HepG2 (cell line): ENCODE data around the gene RHBDL1. TPM values are rescaled to one million over a fixed set of nuclear protein-coding genes. Genes with fewer than 3 reads are reported as not detected.

Experiments used
- AGO2 ChIP-seq: fragments of 200-400 bp; formaldehyde crosslinking; optimal IDR thresholded peaks from 2 replicates; pipeline ENCODE3; 2017; ENCODE audit warnings: mild to moderate bottlenecking, low read depth, low read length, moderate library complexity
- EEA1 ChIP-seq: sonication (generic); formaldehyde crosslinking; IDR thresholded peaks from 2 replicates; pipeline ENCODE4 v1.5.1; 2020; ENCODE audit warnings: mild to moderate bottlenecking, missing genetic modification reagents, borderline replicate concordance
- GABPB1 ChIP-seq: IDR thresholded peaks from 2 replicates; pipeline ENCODE4 v1.6.1; 2016; ENCODE audit warnings: mild to moderate bottlenecking, missing genetic modification reagents, moderate library complexity, missing compliant biosample characterization
- PLSCR1 ChIP-seq: sonication (generic); formaldehyde crosslinking; IDR thresholded peaks from 2 replicates; pipeline ENCODE4 v1.5.0; 2020; ENCODE audit warnings: missing genetic modification reagents, mild to moderate bottlenecking, borderline replicate concordance
- SIN3A ChIP-seq: IDR thresholded peaks from 2 replicates; pipeline ENCODE4 v1.6.1; 2011; ENCODE audit warnings: low read depth, mild to moderate bottlenecking, control low read depth, low read length, borderline replicate concordance
- ZFP91 ChIP-seq: sonication (generic); formaldehyde crosslinking; IDR thresholded peaks from 2 replicates; pipeline ENCODE4 v1.9.0; 2022; ENCODE audit warnings: missing genetic modification reagents, mild to moderate bottlenecking, borderline replicate concordance
- ZNF124 ChIP-seq: sonication (generic); formaldehyde crosslinking; IDR thresholded peaks from 2 replicates; pipeline ENCODE4 v1.4.0; 2020; ENCODE audit warnings: missing genetic modification reagents
- ZNF160 ChIP-seq: sonication (generic); formaldehyde crosslinking; IDR thresholded peaks from 2 replicates; pipeline ENCODE4 v1.8.0; 2022; ENCODE audit warnings: mild to moderate bottlenecking, inconsistent platforms, missing genetic modification reagents
- ZNF282 ChIP-seq: fragments of 450-650 bp; IDR thresholded peaks from 2 replicates; pipeline ENCODE4 v1.6.1; 2018; ENCODE audit not compliant: partially characterized antibody
- ZNF619 ChIP-seq: sonication (generic); formaldehyde crosslinking; IDR thresholded peaks from 2 replicates; pipeline ENCODE4 v1.4.0; 2020; ENCODE audit warnings: mild to moderate bottlenecking, missing genetic modification reagents
- polyA plus RNA-seq, 8 experiments: library from polyadenylated mRNA; depleted of rRNA in 3 of 8; stranded (reverse) in 7 of 8; unstranded in 1 of 8; fragments of >200 nt; fragmentation: Illumina TruSeq in 4 of 8; extraction: Trizol in 4 of 8; gene quantifications; 2 replicates each; pipeline versions ENCODE4 v1.2.1 to v1.2.3, GENCODE V29; 2011 to 2016; ENCODE audit warnings: low read depth in 4 of 8, missing spikeins in 1 of 8, mixed read lengths in 1 of 8; ENCODE audit not compliant: insufficient read depth in 1 of 8
- total RNA-seq, 5 experiments: library from RNA; depleted of rRNA; stranded (reverse); fragments of >200 nt; fragmentation: Illumina TruSeq; extraction: Trizol; gene quantifications; 2 replicates each; pipeline ENCODE4 v1.2.3, GENCODE V29; 2016; ENCODE audit warnings: low read depth in 1 of 5
- TF ChIP-seq, protein P1 (sequence below): sonication (generic); formaldehyde crosslinking; IDR thresholded peaks from 2 replicates; pipeline ENCODE4 v1.8.1; 2022; ENCODE audit warnings: low read depth, mild to moderate bottlenecking, missing genetic modification reagents

The RHBDL1 gene
- total and polyA plus RNA-seq, 2 of the 13 experiments (the other 11 are each of a cell fraction or from before 2014, with no cell fraction given), result 1.8 to 3.8 TPM

GRCh38 chr16:635573-636205 lies 39.8 kb upstream of the RHBDL1 start (continued):
- TF ChIP-seq, protein P1, sequence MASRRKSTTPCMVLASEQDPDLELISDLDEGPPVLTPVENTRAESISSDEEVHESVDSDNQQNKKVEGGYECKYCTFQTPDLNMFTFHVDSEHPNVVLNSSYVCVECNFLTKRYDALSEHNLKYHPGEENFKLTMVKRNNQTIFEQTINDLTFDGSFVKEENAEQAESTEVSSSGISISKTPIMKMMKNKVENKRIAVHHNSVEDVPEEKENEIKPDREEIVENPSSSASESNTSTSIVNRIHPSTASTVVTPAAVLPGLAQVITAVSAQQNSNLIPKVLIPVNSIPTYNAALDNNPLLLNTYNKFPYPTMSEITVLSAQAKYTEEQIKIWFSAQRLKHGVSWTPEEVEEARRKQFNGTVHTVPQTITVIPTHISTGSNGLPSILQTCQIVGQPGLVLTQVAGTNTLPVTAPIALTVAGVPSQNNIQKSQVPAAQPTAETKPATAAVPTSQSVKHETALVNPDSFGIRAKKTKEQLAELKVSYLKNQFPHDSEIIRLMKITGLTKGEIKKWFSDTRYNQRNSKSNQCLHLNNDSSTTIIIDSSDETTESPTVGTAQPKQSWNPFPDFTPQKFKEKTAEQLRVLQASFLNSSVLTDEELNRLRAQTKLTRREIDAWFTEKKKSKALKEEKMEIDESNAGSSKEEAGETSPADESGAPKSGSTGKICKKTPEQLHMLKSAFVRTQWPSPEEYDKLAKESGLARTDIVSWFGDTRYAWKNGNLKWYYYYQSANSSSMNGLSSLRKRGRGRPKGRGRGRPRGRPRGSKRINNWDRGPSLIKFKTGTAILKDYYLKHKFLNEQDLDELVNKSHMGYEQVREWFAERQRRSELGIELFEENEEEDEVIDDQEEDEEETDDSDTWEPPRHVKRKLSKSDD (CRISPR knock-in tag), result no peak
- TF ChIP-seq GABPB1 (CRISPR knock-in tag), result no peak
- no peak for TF ChIP-seq ZNF160 (CRISPR knock-in tag)
- no peak for TF ChIP-seq ZNF124 (CRISPR knock-in tag)
- no peak for TF ChIP-seq SIN3A
- TF ChIP-seq ZNF282, result no peak
- no peak for TF ChIP-seq EEA1 (CRISPR knock-in tag)
- TF ChIP-seq PLSCR1 (CRISPR knock-in tag), result peak; percentile 68; the same call in 1 of the 2 replicates
- peak; percentile 63 for TF ChIP-seq AGO2
- TF ChIP-seq ZNF619 (CRISPR knock-in tag), result 0 out of 2 replicates have a peak, but pooled peaks have one; percentile 14
- no peak for TF ChIP-seq ZFP91 (CRISPR knock-in tag)
